Kidney (tissue), 14 donors: ENCODE data around the gene ATG4A. TPM values are rescaled to one million over a fixed set of nuclear protein-coding genes. Genes with fewer than 3 reads are reported as not detected.

Experiments
- DNase-seq, 5 donors: peaks; one replicate each; pipeline ENCODE4 v3.0.0-alpha.2; 2013 to 2020
- FAIRE-seq: peaks from 2 replicates; lab custom pipeline; 2012; peaks lifted over from hg19 to GRCh38; lab: Jason Lieb, UNC
- H3K27ac ChIP-seq, 2 donors: one replicate each; pipeline ENCODE4 v1.7.0; 2013; ENCODE audit warnings: low read depth in 2 of 2, low read length in 2 of 2, inconsistent platforms in 1 of 2
- H3K27me3 ChIP-seq: one replicate; pipeline ENCODE4 v1.7.1; 2013; ENCODE audit warnings: low read length, inconsistent platforms; ENCODE audit not compliant: control insufficient read depth, insufficient read depth
- H3K36me3 ChIP-seq, 3 donors: one replicate each; pipeline versions ENCODE4 v1.7.0 to v1.7.1; 2013; ENCODE audit warnings: low read length in 3 of 3, control low read depth in 1 of 3, inconsistent platforms in 1 of 3; ENCODE audit not compliant: insufficient read depth in 3 of 3, control insufficient read depth in 2 of 3
- H3K4me1 ChIP-seq, 3 donors: one replicate each; pipeline versions ENCODE4 v1.7.0 to v1.7.1; 2013; ENCODE audit warnings: low read length in 3 of 3, inconsistent platforms in 1 of 3, low read depth in 1 of 3; ENCODE audit not compliant: control insufficient read depth in 2 of 3, insufficient read depth in 2 of 3
- H3K4me3 ChIP-seq, 3 donors: one replicate each; pipeline versions ENCODE4 v1.7.0 to v1.8.1; 2013; ENCODE audit warnings: low read length in 3 of 3, control low read depth in 1 of 3, inconsistent platforms in 1 of 3
- H3K9ac ChIP-seq, 3 donors: one replicate each; pipeline versions ENCODE4 v1.7.0 to v1.7.1; 2013; ENCODE audit warnings: low read length in 3 of 3, control low read depth in 1 of 3, inconsistent platforms in 1 of 3
- H3K9me3 ChIP-seq, 3 donors: one replicate each; pipeline versions ENCODE4 v1.7.0 to v1.7.1; 2013; ENCODE audit warnings: low read length in 3 of 3, control low read depth in 1 of 3, inconsistent platforms in 1 of 3; ENCODE audit not compliant: control insufficient read depth in 2 of 3, insufficient read depth in 1 of 3
- intact Hi-C: fragments of 100-400 bp; cut with DNase I; formaldehyde crosslinking; loops from one replicate; pipeline ENCODE4 v1.11.1; 2022
- polyA plus RNA-seq: library from polyadenylated mRNA; stranded (reverse); fragments of 350-450 nt; fragmentation: Illumina TruSeq; extraction: RNeasy Lipid Tissue Mini Kit (QIAGEN cat#74804); gene quantifications from one replicate; pipeline ENCODE4 v1.2.3, GENCODE V29; 2014; ENCODE audit warnings: low read depth, low replicate concordance; ENCODE audit not compliant: insufficient read depth
- total RNA-seq: library from RNA; stranded (reverse); fragmentation: NEBNext Ultra II Directional; extraction: Animal tissue kit (Norgen Biotek cat#: 25700); gene quantifications from one replicate; pipeline ENCODE4 v1.2.1, GENCODE V29; 2021
- TF ChIP-seq, protein P1 (sequence below): IDR thresholded peaks from 3 replicates; pipeline ENCODE4 v1.5.1; 2012; ENCODE audit warnings: mild to moderate bottlenecking, moderate library complexity, borderline replicate concordance; ENCODE audit not compliant: insufficient read depth; ENCODE audit errors: extremely low read depth
- donor health status: control.
- donor health status: control.
- donor health status: control.
- donor health status: control.
- donor health status: control.
- donor health status: DM: yes; HTN: yes; CAD: no.
- donor health status: Normal renal cell carcinoma (clear cell type).

The ATG4A gene
- total and polyA plus RNA-seq, 2 donors from 2014 or later = 14.7 to 17.1 TPM

DNA sequence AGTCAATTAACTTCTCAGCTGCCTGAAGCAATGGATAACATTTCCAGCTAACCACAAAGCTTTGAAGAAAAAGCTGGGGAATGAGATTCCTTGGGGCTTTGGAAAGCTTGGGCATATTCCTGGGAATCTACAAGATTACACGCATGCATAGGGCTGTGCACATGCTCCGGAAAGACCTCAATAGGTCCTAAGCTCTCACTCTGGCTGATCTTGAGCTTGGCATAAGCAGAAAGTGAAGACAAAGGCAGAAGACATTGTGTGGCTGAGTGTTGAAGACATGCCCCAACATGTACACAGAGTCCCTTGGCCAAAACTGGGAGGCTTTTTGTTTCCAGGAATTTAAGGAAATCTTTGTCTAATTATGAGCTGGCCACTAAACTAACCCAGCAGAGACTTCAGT lies 31.2 kb downstream of the ATG4A start:
- Histone ChIP-seq H3K4me1 (no peaks in the 10 kb centered on the region), H3K9ac (no peak overlapping the region), H3K36me3 (no peaks in the 10 kb centered on the region), H3K27ac (no peak overlapping the region), H3K27me3 (peaks cover 3% of the 10 kb centered on the region), H3K4me3 (no peak overlapping the region), H3K9me3 (no peaks in the 10 kb centered on the region)
- TF ChIP-seq, protein P1, sequence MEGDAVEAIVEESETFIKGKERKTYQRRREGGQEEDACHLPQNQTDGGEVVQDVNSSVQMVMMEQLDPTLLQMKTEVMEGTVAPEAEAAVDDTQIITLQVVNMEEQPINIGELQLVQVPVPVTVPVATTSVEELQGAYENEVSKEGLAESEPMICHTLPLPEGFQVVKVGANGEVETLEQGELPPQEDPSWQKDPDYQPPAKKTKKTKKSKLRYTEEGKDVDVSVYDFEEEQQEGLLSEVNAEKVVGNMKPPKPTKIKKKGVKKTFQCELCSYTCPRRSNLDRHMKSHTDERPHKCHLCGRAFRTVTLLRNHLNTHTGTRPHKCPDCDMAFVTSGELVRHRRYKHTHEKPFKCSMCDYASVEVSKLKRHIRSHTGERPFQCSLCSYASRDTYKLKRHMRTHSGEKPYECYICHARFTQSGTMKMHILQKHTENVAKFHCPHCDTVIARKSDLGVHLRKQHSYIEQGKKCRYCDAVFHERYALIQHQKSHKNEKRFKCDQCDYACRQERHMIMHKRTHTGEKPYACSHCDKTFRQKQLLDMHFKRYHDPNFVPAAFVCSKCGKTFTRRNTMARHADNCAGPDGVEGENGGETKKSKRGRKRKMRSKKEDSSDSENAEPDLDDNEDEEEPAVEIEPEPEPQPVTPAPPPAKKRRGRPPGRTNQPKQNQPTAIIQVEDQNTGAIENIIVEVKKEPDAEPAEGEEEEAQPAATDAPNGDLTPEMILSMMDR = no peak
- FAIRE-seq = no peak
- intact Hi-C loops = no loop called here
- DNase-seq = no peak

DNA sequence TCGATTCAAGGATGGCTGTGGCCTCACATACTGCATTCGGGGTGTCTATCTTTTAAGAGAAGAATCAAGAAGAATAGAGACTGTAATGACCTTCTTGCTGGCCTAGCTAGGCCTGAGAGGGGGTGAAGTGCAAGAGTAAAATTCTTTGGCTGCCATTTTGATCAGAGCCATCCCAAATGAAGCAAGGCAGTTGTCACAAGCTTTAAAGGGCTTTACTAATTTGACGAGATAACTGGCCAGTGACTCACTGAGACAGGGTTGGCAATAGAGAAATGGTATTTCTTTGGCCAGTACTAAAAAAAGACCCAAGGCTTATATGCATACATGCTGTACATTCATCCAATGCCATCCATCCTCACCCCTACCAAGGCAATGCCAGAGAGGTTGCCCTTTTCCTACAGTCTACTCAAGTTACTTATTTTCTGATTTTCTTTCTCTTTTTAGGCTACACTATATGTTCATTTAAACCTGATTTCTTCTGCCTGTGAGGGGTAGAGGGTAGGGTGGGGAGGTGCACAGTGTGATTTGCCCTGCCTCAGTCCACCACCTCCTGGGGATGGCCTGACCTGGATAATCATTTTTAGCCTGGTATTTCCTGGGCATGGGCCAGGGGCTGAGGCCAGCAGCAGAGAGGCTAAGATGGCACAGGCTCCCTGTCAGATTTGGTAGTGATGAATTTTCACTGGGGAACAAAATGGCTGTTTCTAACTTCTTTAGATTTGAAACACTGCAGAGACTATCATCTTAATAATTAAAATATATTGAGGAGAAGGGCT lies 32.2 kb downstream of the ATG4A start:
- intact Hi-C loops = no loop called here
- H3K36me3 ChIP-seq = no peaks in the 10 kb centered on the region
- H3K27ac ChIP-seq = no peak overlapping the region
- FAIRE-seq (no peak), DNase-seq (no peak)
- H3K27me3 ChIP-seq = peaks cover 3% of the 10 kb centered on the region
- TF ChIP-seq, protein P1 = no peak
- no peaks in the 10 kb centered on the region for H3K4me1 ChIP-seq
- H3K9ac ChIP-seq = no peak overlapping the region
- no peak overlapping the region for H3K4me3 ChIP-seq
- H3K9me3 ChIP-seq = no peaks in the 10 kb centered on the region

- Histone ChIP-seq H3K4me3 (no peak overlapping the region), H3K9me3 (no peaks in the 10 kb centered on the region), H3K4me1 (no peaks in the 10 kb centered on the region), H3K27ac (no peak overlapping the region), H3K36me3 (no peaks in the 10 kb centered on the region), H3K27me3 (no peaks in the 10 kb centered on the region), H3K9ac (no peak overlapping the region)
- intact Hi-C loops = no loop called here
- FAIRE-seq = no peak
- TF ChIP-seq, protein P1 = no peak
- DNase-seq = no peak
Observed at GRCh38 chrX:108126661-108127060, 35.1 kb downstream of the ATG4A start.
